GM19025 (cell line): ENCODE results near the gene TMEM269.

Experiments used
- ATAC-seq: cut with Tn5 transposase; IDR thresholded peaks from one replicate; pipeline ENCODE4 v1.9.1; 2021; ENCODE audit warnings: mild to moderate bottlenecking, low read depth, moderate library complexity; ENCODE audit not compliant: unreplicated experiment

Gene TMEM269

GRCh38 chr1:42846257-42847110 is 61.7 kb downstream of the TMEM269 start, which contains the start of gene ZNF691:
Gene ZNF691, plus strand, starts transcription at chr1:42846613. Its CDS starts 3,046 bp downstream, at chr1:42849659.
- peak; percentile 94 for ATAC-seq

GRCh38 chr1:42847111-42847595 is 62.4 kb downstream of the TMEM269 start:
- ATAC-seq: no peak

- ATAC-seq: no peak
Measured at GRCh38 chr1:42847721-42848460, 63.1 kb downstream of the TMEM269 start.

GRCh38 chr1:42848823-42849537 is 64.2 kb downstream of the TMEM269 start:
- ATAC-seq: no peak

- ATAC-seq: no peak
Measured at GRCh38 chr1:42849944-42850343, 65.2 kb downstream of the TMEM269 start.
